ENCODE results near the gene LGALS3BP.

DNA sequence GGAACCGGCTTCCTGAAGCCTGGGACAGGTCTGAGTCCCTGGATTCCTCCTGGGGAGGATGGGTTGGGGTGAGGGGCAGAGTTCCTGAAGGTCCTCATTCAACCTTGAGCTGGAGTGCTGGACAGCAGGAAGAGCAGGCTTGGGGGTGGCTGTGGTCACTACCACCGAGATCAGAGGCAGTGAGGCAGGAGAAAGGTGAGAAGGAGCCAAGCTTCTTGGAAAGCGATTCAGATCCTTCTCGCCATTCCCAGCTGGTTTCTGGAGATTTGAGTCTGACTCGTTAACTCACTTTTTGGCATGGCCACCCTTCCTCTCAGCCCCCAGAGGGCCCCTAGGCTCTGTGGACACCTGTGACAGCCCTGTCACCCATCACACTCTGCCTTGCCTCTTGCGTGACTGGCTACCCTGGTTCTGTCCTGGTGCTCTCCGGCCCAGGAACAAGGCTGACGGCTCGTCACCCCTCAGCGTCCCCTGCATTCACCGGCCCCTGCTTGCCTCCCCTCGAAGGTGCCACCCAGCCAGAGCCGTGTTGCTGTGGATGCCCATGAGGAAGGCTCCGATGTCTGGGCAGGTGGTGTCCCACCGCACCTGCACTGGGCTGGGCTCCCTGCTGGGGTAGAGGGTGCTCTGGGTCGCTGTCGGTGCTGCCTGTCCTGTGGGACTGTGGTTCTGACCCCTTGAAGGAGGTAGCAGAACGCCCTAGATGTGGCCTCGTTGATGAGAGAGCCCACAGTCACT is 44.9 kb downstream of the LGALS3BP start:
- TF ChIP-seq TAF1 (IDR thresholded peaks at IDR 0.05; ENCODE audit: low read depth, low read length) = no peak
- no peak for TF ChIP-seq POU2F2 (IDR thresholded peaks at IDR 0.05; ENCODE audit: low read depth, low read length)

All from GM12891 (cell line).